Stimulated activated CD8-positive, alpha-beta memory T cell treated with anti-CD3 and anti-CD28 coated beads, Interleukin-4, amount 100 ng/mL, for 24 hours (primary cell): Measurements from ENCODE around the gene UBAP1L.
A peak's percentile ranks its signal among the peaks of the same experiment; 100 is the strongest.

ENCODE experiments used
- DNase-seq: peaks from one replicate; pipeline ENCODE4 v3.0.0-alpha.2; 2020; ENCODE audit warnings: low read depth

UBAP1L gene

DNA sequence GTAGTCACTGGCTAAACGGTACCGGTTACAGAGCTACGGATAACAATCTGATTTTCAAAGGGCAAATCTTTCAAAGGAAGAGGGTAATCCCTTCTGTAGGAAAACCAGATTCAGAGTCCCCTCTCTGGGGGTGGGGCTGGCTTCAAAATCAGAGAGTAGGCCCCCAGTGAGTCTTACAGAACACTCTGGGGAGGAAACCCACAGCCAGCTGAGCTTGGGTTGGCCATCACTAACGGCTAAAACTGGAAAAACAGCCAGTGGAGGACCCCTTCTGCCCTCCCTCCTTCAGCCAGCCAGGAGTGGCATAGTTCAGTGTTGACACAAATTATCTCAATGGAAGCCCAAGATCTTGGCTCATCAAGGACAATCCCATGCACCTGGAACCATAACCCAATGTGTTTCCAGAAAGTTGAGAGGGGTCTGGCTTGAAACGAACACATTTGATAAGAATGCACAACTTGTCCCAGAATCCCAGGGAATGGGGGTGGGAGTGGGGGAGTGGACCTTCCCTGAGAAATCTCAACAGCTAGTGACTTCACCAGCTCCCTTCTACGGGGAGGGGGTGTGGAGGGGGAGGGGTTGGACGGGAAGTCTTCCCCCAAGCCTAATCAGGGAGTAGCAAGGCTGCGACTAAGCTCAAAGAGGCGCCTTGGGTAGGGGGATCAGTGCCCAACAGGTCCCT lies 48.2 kb downstream of the UBAP1L start:
- no peak for DNase-seq

GRCh38 chr15:65066001-65066634 lies 48.9 kb downstream of the UBAP1L start:
- DNase-seq, result no peak

DNA sequence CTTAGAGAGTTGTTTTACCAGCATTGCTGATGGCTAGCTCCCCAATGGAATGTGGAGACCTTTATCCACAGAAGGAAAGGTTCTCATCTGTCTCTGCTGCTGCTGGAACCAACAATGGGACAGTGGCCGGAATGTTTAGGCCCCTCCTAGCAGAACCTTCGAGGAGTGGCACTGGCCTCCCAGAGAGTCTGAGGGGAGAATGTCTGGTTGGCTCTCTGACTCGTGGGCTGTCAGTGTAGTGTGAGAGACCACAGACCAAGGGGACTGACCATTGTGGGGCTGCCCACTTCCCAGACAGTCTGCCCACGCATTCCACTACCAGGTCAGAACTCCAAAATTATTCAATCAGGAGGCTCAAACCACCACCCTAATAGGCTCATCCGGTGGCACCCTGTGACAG lies 52.3 kb downstream of the UBAP1L start:
- no peak for DNase-seq

DNA sequence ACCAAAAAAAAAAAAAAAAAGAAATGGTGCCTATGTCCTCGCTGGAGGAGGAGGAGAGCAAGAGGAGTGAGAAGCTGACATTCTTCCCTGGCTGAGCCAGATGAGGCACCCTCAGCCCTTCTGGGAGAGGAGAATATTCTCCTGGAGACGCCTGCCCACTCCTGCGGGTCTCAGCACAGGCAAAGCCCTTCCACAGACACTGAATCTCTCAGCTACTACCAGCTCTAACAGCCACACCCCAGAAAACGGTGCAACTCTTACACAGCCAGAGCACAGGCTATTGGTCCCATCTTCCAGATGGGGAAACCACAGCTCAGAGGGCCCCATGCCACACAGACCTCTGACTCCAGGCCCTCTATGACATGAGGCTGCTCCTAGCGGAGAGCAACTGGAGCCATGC lies 52.9 kb downstream of the UBAP1L start:
- DNase-seq, result no peak

GRCh38 chr15:65060641-65061397 lies 54.2 kb downstream of the UBAP1L start:
- no peak for DNase-seq

- no peak for DNase-seq
Measured at GRCh38 chr15:65059931-65060596, 54.9 kb downstream of the UBAP1L start.

- DNase-seq, result no peak
Measured at GRCh38 chr15:65059369-65059750, 55.6 kb downstream of the UBAP1L start.

GRCh38 chr15:65058394-65059368 lies 56.3 kb downstream of the UBAP1L start:
- no peak for DNase-seq

DNA sequence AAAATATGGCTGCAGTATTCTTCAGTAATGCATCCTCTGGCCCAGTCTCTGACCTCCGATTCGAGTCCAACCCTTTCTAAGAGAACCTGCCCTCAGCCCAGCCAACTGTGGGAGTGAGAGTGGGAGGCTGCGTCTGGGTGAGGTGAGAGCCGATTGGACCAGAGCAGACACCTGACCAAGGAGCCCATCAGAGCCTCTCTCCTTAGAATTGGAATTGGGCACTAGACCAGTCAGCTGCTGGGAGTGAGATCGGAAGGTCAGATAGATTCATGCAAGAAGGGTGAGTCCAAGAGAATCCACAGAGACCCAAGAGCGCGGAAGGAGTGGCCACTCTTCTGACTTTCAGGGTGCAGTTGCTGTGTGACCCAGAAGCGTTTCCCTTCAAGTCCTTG lies 57.5 kb downstream of the UBAP1L start:
- no peak for DNase-seq

GRCh38 chr15:65056868-65057548 lies 58.0 kb downstream of the UBAP1L start:
- no peak for DNase-seq

- DNase-seq, result no peak
Measured at GRCh38 chr15:65056106-65056505, 58.9 kb downstream of the UBAP1L start.

DNA sequence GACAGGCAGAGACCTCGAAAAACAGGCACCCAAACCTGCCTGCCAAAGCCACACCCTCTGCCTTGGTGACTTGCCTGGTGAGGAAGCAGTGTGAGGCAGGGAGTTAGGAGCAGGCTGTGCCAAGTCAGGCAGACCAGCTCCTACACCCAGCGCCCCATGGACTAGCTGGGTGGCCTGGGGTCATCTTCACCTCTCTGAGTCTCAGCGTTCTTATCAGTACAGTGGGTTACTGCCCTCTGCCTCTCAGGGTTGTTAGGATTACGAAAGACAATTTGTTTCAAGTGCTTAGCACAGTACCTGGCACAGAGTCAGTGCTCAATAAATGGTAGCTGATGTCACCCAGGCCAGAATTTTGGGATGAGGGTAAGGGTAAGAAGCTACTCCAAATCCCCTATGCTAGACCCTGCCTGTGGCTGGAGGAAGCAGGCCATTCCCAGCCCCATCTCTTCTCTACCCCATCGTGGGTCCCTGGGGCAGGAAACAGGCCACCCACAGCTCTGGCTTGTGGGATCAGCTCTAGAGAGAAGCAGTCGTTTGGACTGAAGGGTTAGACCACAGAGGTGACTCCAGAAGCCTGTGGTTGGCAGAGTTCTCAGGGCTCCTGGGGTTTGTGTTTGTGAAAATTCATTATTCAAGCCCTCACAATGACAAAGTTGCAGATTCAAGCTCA lies 59.7 kb downstream of the UBAP1L start:
- DNase-seq, result no peak

GRCh38 chr15:65054333-65055200 lies 60.4 kb downstream of the UBAP1L start:
- DNase-seq, result peak; percentile 26

DNA sequence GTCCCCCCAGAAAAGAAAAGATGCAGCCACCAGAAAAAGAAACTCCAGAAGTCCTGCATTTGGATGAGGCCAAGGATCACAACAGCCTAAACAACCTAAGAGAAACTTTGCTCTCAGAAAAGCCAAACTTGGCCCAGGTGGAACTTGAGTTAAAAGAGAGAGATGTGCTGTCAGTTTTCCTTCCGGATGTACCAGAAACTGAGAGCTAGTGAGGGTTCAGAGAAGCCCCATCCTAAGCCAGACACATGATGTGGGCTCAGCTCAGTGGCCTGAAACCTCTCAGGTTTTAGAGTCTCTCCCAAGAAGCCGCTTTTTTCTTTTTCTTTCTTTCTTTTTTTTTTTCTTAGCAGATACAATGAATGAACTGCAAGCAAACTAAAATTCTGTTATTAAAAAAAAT lies 62.0 kb downstream of the UBAP1L start:
- no peak for DNase-seq

DNA sequence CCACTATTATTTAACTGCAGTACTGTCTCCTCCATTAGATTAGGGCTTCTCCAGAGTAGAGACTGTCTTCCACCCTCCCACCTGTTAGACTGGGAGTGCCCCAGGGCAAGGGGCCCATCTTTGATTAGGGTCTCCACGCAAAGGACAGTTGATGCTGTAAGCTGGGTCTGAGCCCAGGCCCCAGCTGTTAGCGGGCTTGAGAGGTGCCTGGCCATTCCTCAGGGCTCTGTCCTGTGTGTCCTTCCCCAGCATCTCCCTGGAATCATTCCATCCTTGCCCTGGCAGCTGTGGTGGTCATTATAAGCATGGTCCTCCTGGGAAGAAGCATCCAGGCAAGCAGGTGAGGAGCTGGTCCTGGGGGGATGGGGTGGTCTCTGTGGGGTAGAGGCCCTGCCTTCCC lies 63.7 kb downstream of the UBAP1L start:
- no peak for DNase-seq

DNA sequence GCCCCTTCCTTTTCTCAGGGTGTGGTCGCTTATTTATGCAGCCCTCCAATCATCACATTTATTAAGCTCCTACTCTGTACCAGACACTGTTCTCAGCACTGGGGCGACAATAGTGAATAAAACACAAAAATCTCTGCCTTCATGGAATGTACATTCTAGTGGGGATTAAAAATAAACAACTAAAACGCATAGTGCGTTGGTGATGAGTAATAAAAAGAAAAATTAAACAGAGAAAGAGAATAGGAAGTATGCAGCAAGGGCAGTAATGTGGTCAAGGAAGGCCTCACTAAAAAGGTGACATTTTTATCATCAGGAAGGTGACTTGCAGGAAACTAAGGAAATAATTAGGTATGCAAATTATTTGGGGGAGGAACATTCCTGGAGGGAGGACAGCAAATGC lies 64.7 kb downstream of the UBAP1L start:
- no peak for DNase-seq

- DNase-seq, result peak; percentile 82
Measured at GRCh38 chr15:65049418-65049840, 65.6 kb downstream of the UBAP1L start.

DNA sequence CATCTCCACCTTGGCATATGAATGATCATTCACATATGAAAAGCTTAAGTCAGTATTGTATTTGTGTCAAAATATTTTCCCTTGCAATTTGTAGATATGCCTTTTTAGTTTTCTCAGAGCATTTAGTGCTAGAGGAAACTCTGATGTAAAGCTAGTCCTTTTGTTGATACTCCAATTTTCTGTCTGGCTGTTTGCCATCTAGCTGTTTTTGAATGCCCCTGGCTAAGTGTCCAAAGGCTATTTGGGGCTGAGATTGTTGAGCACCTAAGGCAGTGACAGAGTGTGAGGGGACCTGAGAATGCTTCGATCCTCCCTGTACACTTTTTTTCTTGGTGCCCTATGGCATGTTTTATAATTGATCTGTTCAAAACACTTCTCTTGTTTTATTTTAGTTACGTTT lies 66.8 kb downstream of the UBAP1L start:
- DNase-seq, result no peak

GRCh38 chr15:65044724-65045481 lies 70.1 kb downstream of the UBAP1L start, which contains the start of gene SLC51B:
SLC51B (plus strand) TSS chr15:65045387; CDS start chr15:65050005, 4,618 bp downstream.
- no peak for DNase-seq
